Lung (tissue), 10 donors: Measurements from ENCODE around the gene SPDYE5. TPM values are rescaled to one million over a fixed set of nuclear protein-coding genes. Genes with fewer than 3 reads are reported as not detected.
"Not testable (repeated sequence)": the region's sequence is repeated elsewhere in the genome, so short reads cannot be mapped to it uniquely, and the experiment has no call there.

Source experiments
- ATAC-seq: fragments of 200-7000 bp; cut with Tn5 transposase; one replicate; pipeline ENCODE4 v1.9.1; 2020; ENCODE audit warnings: moderate number of reproducible peaks; ENCODE audit not compliant: insufficient read depth, low FRiP score
- DNase-seq, 3 donors: peaks; one replicate each; pipeline ENCODE4 v3.0.0-alpha.2; 2013 to 2017
- H3K27ac ChIP-seq, 2 donors: one replicate each; pipeline ENCODE4 v1.5.1; 2013; ENCODE audit warnings: mild to moderate bottlenecking in 2 of 2, moderate library complexity in 2 of 2, control low read depth in 1 of 2, inconsistent platforms in 1 of 2, low read depth in 1 of 2, low read length in 1 of 2
- H3K27me3 ChIP-seq, 3 donors: one replicate each; pipeline ENCODE4 v1.5.1; 2013; ENCODE audit warnings: low read length in 2 of 3; ENCODE audit not compliant: control insufficient read depth in 3 of 3, insufficient read depth in 3 of 3
- H3K36me3 ChIP-seq, 4 donors: one replicate each; pipeline ENCODE4 v1.5.1; 2013; ENCODE audit warnings: low read length in 4 of 4, mild to moderate bottlenecking in 1 of 4, moderate library complexity in 1 of 4; ENCODE audit not compliant: control insufficient read depth in 4 of 4, insufficient read depth in 4 of 4
- H3K4me1 ChIP-seq, 5 donors: one replicate each; pipeline ENCODE4 v1.5.1; 2013; ENCODE audit warnings: low read length in 5 of 5, mild to moderate bottlenecking in 2 of 5, moderate library complexity in 1 of 5; ENCODE audit not compliant: control insufficient read depth in 5 of 5, insufficient read depth in 5 of 5
- H3K4me3 ChIP-seq: one replicate; pipeline ENCODE4 v1.5.1; 2013; ENCODE audit warnings: mild to moderate bottlenecking, control low read depth, moderate library complexity
- H3K9ac ChIP-seq, 2 donors: one replicate each; pipeline ENCODE4 v1.5.1; 2013; ENCODE audit warnings: low read length in 2 of 2, control low read depth in 1 of 2; ENCODE audit not compliant: insufficient read depth in 1 of 2
- H3K9me3 ChIP-seq, 4 donors: one replicate each; pipeline ENCODE4 v1.5.1; 2013; ENCODE audit warnings: low read length in 3 of 4, mild to moderate bottlenecking in 1 of 4, moderate library complexity in 1 of 4; ENCODE audit not compliant: control insufficient read depth in 4 of 4, insufficient read depth in 3 of 4
- WGBS, 2 donors: extraction: QIAGEN DNeasy Blood & Tissue Kit; methylation state at CpG; one replicate each; pipeline ENCODE4 v1.1.7; 2013; 5-methylcytosine and 5-hydroxymethylcytosine counted together
- polyA plus RNA-seq, 2 donors: library from polyadenylated mRNA; stranded (reverse); fragments of 200-250 nt; gene quantifications; one replicate each; pipeline ENCODE4 v1.2.1, GENCODE V29; 2013
- total RNA-seq, 2 donors: library from RNA; depleted of rRNA in 1 of 2; stranded (reverse); fragments of >200 nt in 1 of 2; gene quantifications; one replicate each; pipeline ENCODE4 v1.2.1, GENCODE V29; 2014 to 2021
- donor health status: Bipolar disorder and iron deficiency.
- donor health status: healthy.
- donor health status: DM: yes; HTN: yes; CAD: no.

Gene SPDYE5
- total and polyA plus RNA-seq, 4 donors = 0.06 to 0.28 TPM; not detected in 2

DNA sequence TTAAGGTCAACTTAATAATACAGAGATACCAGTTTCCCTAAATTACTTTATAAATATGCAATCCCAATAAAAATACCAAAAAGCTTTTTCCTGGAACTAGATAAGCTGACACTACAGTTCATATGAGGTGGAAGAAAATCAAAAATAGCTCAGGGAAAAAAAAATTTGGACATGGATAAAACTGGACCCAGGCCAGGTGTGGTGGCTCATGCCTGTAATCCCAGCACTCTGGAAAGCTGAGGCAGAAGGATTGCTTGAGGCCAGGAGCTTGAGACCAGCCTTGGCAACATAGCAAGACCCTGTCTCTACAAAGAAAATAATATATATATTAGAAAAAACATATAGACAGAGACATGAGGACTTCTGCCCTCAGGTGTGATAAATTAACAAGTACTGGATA lies 14.7 kb upstream of the SPDYE5 start:
- H3K4me3 ChIP-seq, DNase-seq, H3K4me1 ChIP-seq, H3K36me3 ChIP-seq, H3K27ac ChIP-seq, ATAC-seq, H3K9me3 ChIP-seq, H3K9ac ChIP-seq, H3K27me3 ChIP-seq: not testable (repeated sequence)

DNA sequence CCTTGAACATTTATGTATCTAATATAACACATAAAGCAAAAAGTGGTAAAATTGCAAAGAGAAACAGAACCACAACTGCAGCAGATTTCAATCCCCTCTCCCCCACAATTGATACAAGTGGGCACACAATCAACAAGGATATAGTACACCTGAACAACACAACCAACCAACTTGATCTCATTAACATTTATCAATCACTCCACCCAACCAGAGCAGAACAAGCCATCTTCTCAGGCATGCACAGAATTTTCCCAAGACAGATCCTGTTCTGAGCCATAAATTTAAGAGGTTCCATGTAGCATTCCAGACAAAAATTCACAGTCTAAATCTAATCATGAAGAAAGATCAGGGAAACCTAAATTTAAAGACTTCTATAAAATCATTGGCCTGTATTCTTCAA lies 11.8 kb upstream of the SPDYE5 start:
- not testable (repeated sequence) for H3K9ac ChIP-seq, H3K36me3 ChIP-seq, DNase-seq, ATAC-seq, H3K27me3 ChIP-seq, H3K27ac ChIP-seq, H3K4me1 ChIP-seq, H3K4me3 ChIP-seq, H3K9me3 ChIP-seq

DNA sequence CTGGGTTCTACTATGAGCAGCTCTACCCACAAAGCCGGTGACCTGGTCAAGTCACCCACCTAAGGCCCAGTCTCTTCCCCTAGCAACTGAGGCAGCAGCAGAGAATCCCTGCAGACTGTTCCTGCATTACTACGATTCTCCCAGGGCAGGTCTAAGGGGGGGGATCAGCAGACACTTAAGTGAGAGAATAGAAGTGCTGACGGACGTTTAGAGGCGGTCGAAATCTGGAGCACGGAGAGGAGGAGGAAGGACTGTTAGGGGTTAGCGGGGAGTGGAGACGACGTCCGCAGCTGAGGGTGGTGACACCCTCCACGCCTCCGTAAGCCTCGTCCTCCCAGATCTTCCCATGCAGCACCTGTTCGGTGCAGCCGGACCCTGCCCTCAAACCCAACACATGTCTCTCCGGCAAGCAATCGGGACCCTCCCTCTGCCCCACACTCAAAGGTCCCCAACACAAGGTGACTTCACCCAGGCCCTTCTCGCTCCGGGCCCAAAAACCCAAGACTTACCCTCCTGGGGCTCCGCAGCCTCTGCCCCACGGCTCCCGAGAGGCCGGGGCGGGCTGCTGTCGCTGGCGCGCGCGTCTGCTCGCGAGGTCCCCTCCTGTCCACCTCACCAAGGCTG lies 6.7 kb upstream of the SPDYE5 start:
- not testable (repeated sequence) for H3K9me3 ChIP-seq, H3K27me3 ChIP-seq, H3K4me1 ChIP-seq, H3K36me3 ChIP-seq
- Histone ChIP-seq H3K4me3 (peak overlapping the region; percentile 61), H3K9ac (peak overlapping the region in 1 of 2 donors; percentile 37), H3K27ac (peak overlapping the region in 1 of 2 donors; percentile 90)
- ATAC-seq (peak; percentile 25), DNase-seq (peak in 2 of 3 donors; percentile 9 to 14)
- WGBS, 2 donors = 1 to 2% methylated on average over 23 to 29 of the region's 32 CpGs

DNA sequence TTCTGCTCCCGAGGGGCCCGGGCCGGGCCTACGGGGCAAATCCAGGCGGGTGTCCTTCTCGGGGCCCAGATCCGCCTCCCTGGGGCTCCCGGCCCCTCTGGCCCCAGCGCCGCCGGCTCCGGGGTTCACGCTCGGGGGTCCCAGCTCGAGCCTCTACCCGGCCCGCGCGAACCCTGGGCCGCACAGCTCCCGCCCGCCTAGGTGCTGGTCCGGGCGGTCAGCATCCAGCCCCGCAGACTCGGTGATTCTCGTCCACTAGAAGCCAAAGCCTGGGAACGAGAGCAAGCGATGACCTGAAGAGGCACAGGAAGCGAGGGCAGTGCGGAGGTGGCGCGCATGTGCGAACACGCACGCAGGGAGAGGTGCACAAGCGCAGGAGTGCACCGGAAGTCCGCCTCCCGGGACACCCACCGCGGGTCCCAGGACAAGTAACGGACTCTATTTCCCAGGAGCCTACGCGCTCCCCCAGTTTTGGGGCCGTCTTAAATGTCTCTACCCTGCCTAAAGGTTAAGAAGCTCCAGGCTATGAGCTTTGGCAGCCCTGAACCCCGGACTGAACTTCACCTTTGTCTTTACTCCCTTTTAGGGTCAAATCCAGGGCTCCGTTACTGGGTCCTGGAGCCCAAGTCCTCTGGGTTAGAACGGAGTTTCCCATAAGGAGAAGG lies 6.0 kb upstream of the SPDYE5 start, which contains the start of gene POM121C:
Gene POM121C, minus strand, starts transcription at position 321 of the 665 bp plus-strand sequence. CDS start 44,803 bp downstream, outside the sequence.
- not testable (repeated sequence) for H3K9me3 ChIP-seq, H3K36me3 ChIP-seq, H3K4me1 ChIP-seq, H3K27me3 ChIP-seq
- peak; percentile 95 to 97 (median 95) for DNase-seq
- Histone ChIP-seq H3K27ac (peak within 1 kb of the TSS; percentile 63 to 90), H3K4me3 (peak within 1 kb of the TSS; percentile 88), H3K9ac (peak within 1 kb of the TSS; percentile 11 to 37)
- ATAC-seq = peak; percentile 100
- WGBS, 2 donors = 0 to 1% methylated on average over 46 to 49 of the region's 49 CpGs

DNA sequence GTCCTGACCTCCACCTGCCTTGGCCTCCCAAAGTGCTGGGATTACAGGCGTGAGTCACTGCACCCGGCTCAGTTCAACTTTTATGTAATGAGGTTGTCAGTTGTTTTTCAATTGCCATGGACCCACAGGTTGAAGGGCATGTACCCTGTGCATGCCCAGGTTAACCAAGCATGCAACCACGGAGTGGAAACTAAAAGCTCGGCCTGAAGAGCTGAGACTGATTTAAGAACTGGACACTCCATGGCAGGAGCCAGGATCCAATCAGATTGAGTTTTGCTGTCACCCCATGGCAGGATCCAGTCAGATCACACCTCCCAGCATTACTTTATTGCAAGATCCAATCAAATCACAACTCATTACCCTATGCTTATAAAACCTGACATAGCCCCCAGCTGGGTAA lies 16.9 kb downstream of the SPDYE5 start:
- not testable (repeated sequence) for DNase-seq, H3K36me3 ChIP-seq, H3K27me3 ChIP-seq, H3K4me3 ChIP-seq, ATAC-seq, H3K27ac ChIP-seq, H3K9ac ChIP-seq, H3K4me1 ChIP-seq, H3K9me3 ChIP-seq
- 100% methylated on average over 2 of the region's 4 CpGs for WGBS, 2 donors

DNA sequence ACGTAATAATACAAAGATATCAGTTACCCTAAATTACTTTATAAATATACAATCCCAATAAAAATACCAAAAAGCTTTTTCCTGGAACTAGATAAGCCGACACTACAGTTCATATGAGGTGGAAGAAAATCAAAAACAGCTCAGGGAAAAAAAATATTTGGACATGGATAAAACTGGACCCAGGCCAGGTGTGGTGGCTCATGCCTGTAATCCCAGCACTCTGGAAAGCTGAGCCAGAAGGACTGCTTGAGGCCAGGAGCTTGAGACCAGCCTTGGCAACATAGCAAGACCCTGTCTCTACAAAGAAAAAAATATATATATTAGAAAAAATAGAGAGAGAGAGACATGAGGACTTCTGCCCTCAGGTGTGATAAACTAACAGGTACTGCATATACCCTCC lies 26.7 kb downstream of the SPDYE5 start:
- H3K36me3 ChIP-seq = peaks cover 2 to 12% (median 6%) of the 10 kb centered on the region in 4 donors
- not testable (repeated sequence) for DNase-seq, H3K4me1 ChIP-seq, ATAC-seq, H3K27ac ChIP-seq, H3K27me3 ChIP-seq, H3K9me3 ChIP-seq, H3K4me3 ChIP-seq, H3K9ac ChIP-seq
- WGBS, 2 donors = 87 to 94% methylated on average over 2 of the region's 2 CpGs

DNA sequence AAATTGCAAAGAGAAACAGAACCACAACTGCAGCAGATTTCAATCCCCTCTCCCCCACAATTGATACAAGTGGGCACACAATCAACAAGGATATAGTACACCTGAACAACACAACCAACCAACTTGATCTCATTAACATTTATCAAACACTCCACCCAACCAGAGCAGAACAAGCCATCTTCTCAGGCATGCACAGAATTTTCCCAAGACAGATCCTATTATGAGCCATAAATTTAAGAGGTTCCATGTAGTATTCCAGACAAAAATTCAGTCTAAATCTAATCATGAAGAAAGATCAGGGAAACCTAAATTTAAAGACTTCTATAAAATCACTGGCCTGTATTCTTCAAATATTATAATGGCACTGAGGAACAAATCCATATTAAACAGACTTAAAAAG lies 29.6 kb downstream of the SPDYE5 start:
- not testable (repeated sequence) for H3K9me3 ChIP-seq, H3K27ac ChIP-seq, H3K4me1 ChIP-seq, H3K27me3 ChIP-seq, H3K9ac ChIP-seq, H3K4me3 ChIP-seq, ATAC-seq, DNase-seq
- H3K36me3 ChIP-seq = peaks cover 4 to 19% (median 10%) of the 10 kb centered on the region in 4 donors

DNA sequence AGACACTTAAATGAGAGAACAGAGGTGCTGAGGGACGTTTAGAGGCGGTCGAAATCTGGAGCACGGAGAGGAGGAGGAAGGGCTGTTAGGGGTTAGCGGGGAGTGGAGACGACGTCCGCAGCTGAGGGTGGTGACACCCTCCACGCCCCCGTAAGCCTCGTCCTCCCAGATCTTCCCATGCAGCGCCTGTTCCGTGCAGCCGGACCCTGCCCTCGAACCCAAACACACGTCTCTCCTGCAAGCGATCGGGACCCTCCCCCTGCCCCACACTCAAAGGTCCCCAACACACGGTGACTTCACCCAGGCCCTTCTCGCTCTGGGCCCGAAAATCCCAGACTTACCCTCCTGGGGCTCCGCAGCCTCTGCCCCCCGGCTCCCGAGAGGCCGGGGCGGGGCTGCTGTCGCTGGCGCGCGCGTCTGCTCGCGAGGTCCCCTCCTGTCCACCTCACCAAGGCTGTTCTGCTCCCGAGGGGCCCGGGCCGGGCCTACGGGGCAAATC lies 35.2 kb downstream of the SPDYE5 start:
- WGBS, 2 donors = 0 to 1% methylated on average over 34 to 37 of the region's 37 CpGs
- Histone ChIP-seq H3K36me3 (peaks cover 4 to 16% (median 9%) of the 10 kb centered on the region in 4 donors), H3K9ac (peak overlapping the region; percentile 71 to 87), H3K27ac (peak overlapping the region; percentile 83 to 90), H3K4me3 (peak overlapping the region; percentile 92), H3K4me1 (peaks cover 0 to 11% (median 7%) of the 10 kb centered on the region in 5 donors)
- H3K9me3 ChIP-seq, H3K27me3 ChIP-seq: not testable (repeated sequence)
- ATAC-seq (peak; percentile 13), DNase-seq (peak; percentile 6 to 16 (median 8))
